Kidney (tissue), 14 donors: ENCODE data around the gene SLC25A13. TPM values are rescaled to one million over a fixed set of nuclear protein-coding genes. Genes with fewer than 3 reads are reported as not detected.

ENCODE experiments used
- DNase-seq, 5 donors: peaks; one replicate each; pipeline ENCODE4 v3.0.0-alpha.2; 2013 to 2020
- FAIRE-seq: peaks from 2 replicates; lab custom pipeline; 2012; peaks lifted over from hg19 to GRCh38; lab: Jason Lieb, UNC
- H3K27ac ChIP-seq, 2 donors: one replicate each; pipeline ENCODE4 v1.7.0; 2013; ENCODE audit warnings: low read depth in 2 of 2, low read length in 2 of 2, inconsistent platforms in 1 of 2
- H3K27me3 ChIP-seq: one replicate; pipeline ENCODE4 v1.7.1; 2013; ENCODE audit warnings: low read length, inconsistent platforms; ENCODE audit not compliant: control insufficient read depth, insufficient read depth
- H3K36me3 ChIP-seq, 3 donors: one replicate each; pipeline versions ENCODE4 v1.7.0 to v1.7.1; 2013; ENCODE audit warnings: low read length in 3 of 3, control low read depth in 1 of 3, inconsistent platforms in 1 of 3; ENCODE audit not compliant: insufficient read depth in 3 of 3, control insufficient read depth in 2 of 3
- H3K4me1 ChIP-seq, 3 donors: one replicate each; pipeline versions ENCODE4 v1.7.0 to v1.7.1; 2013; ENCODE audit warnings: low read length in 3 of 3, inconsistent platforms in 1 of 3, low read depth in 1 of 3; ENCODE audit not compliant: control insufficient read depth in 2 of 3, insufficient read depth in 2 of 3
- H3K4me3 ChIP-seq, 3 donors: one replicate each; pipeline versions ENCODE4 v1.7.0 to v1.8.1; 2013; ENCODE audit warnings: low read length in 3 of 3, control low read depth in 1 of 3, inconsistent platforms in 1 of 3
- H3K9ac ChIP-seq, 3 donors: one replicate each; pipeline versions ENCODE4 v1.7.0 to v1.7.1; 2013; ENCODE audit warnings: low read length in 3 of 3, control low read depth in 1 of 3, inconsistent platforms in 1 of 3
- H3K9me3 ChIP-seq, 3 donors: one replicate each; pipeline versions ENCODE4 v1.7.0 to v1.7.1; 2013; ENCODE audit warnings: low read length in 3 of 3, control low read depth in 1 of 3, inconsistent platforms in 1 of 3; ENCODE audit not compliant: control insufficient read depth in 2 of 3, insufficient read depth in 1 of 3
- CTCF ChIP-seq: IDR thresholded peaks from 3 replicates; pipeline ENCODE4 v1.5.1; 2012; ENCODE audit warnings: mild to moderate bottlenecking, moderate library complexity, borderline replicate concordance; ENCODE audit not compliant: insufficient read depth; ENCODE audit errors: extremely low read depth
- intact Hi-C: fragments of 100-400 bp; cut with DNase I; formaldehyde crosslinking; loops from one replicate; pipeline ENCODE4 v1.11.1; 2022
- polyA plus RNA-seq: library from polyadenylated mRNA; stranded (reverse); fragments of 350-450 nt; fragmentation: Illumina TruSeq; extraction: RNeasy Lipid Tissue Mini Kit (QIAGEN cat#74804); gene quantifications from one replicate; pipeline ENCODE4 v1.2.3, GENCODE V29; 2014; ENCODE audit warnings: low read depth, low replicate concordance; ENCODE audit not compliant: insufficient read depth
- total RNA-seq: library from RNA; stranded (reverse); fragmentation: NEBNext Ultra II Directional; extraction: Animal tissue kit (Norgen Biotek cat#: 25700); gene quantifications from one replicate; pipeline ENCODE4 v1.2.1, GENCODE V29; 2021
- donor health status: control.
- donor health status: control.
- donor health status: control.
- donor health status: control.
- donor health status: control.
- donor health status: DM: yes; HTN: yes; CAD: no.
- donor health status: Normal renal cell carcinoma (clear cell type).

The SLC25A13 gene
- total and polyA plus RNA-seq, 2 donors from 2014 or later, result 23.9 to 32.1 TPM

DNA sequence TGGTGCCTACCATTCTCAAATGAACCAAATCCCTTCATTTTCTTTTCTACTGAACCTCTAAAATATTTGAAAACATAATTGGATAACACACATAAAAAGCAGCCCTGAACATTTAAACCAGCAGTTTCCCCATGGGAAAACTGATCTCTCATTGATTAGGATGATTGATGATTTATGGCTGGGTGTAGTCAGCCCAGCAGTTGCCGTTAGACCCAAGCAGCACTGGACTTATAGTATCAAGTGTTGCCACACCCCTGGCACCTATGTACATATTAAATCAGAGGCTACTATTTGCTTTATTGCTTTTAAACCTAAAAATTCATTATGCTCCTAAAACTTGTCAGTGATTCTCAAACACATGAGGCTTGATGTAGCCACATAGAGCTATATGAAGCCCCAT, 20.2 kb upstream of the SLC25A13 start:
- intact Hi-C loops, result no loop called here
- no peak for TF ChIP-seq CTCF
- Histone ChIP-seq H3K9ac (no peak overlapping the region), H3K4me3 (no peak overlapping the region), H3K4me1 (no peaks in the 10 kb centered on the region), H3K27ac (no peak overlapping the region), H3K36me3 (no peaks in the 10 kb centered on the region), H3K9me3 (no peaks in the 10 kb centered on the region), H3K27me3 (no peaks in the 10 kb centered on the region)
- no peak for FAIRE-seq
- no peak for DNase-seq

GRCh38 chr7:96337519-96337918, 15.6 kb upstream of the SLC25A13 start:
- H3K9me3 ChIP-seq, result peaks cover 0 to 4% (median 0%) of the 10 kb centered on the region in 3 donors
- H3K36me3 ChIP-seq, result no peaks in the 10 kb centered on the region
- no peaks in the 10 kb centered on the region for H3K4me1 ChIP-seq
- FAIRE-seq, result no peak
- no peak overlapping the region for H3K4me3 ChIP-seq
- H3K27ac ChIP-seq, result no peak overlapping the region
- H3K9ac ChIP-seq, result no peak overlapping the region
- DNase-seq, result no peak
- intact Hi-C loops, result no loop called here
- no peaks in the 10 kb centered on the region for H3K27me3 ChIP-seq
- no peak for TF ChIP-seq CTCF

GRCh38 chr7:96332325-96332724, 10.4 kb upstream of the SLC25A13 start:
- no peak overlapping the region for H3K4me3 ChIP-seq
- DNase-seq, result no peak
- H3K27me3 ChIP-seq, result no peaks in the 10 kb centered on the region
- no peak overlapping the region for H3K27ac ChIP-seq
- no peaks in the 10 kb centered on the region for H3K36me3 ChIP-seq
- FAIRE-seq, result no peak
- no peaks in the 10 kb centered on the region for H3K4me1 ChIP-seq
- H3K9me3 ChIP-seq, result peaks cover 0 to 4% (median 0%) of the 10 kb centered on the region in 3 donors
- intact Hi-C loops, result no loop called here
- no peak overlapping the region for H3K9ac ChIP-seq
- no peak for TF ChIP-seq CTCF

DNA sequence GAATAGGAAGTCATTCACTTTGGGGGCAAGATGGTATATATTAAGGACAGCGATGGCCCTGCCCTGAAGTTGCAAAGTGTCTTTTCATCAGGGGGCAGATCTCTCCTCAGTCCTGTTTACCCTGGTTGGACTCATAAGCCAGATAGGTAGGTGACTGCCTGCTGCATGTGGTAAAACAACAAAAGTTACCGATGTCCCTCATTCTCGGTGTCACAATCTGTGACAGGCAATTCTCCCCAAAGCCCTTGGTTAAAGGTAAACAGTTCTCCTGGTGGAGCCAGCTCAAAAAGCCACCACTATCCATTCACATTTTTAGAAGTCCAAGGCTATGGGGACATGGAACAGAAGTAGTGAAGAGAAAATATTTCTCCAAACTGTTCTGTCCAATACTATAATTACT, 9.9 kb upstream of the SLC25A13 start:
- Histone ChIP-seq H3K27ac (no peak overlapping the region), H3K36me3 (no peaks in the 10 kb centered on the region), H3K4me1 (no peaks in the 10 kb centered on the region), H3K27me3 (no peaks in the 10 kb centered on the region), H3K4me3 (no peak overlapping the region), H3K9ac (no peak overlapping the region), H3K9me3 (peaks cover 0 to 4% (median 0%) of the 10 kb centered on the region in 3 donors)
- intact Hi-C loops, result no loop called here
- no peak for TF ChIP-seq CTCF
- DNase-seq (no peak), FAIRE-seq (no peak)
